RPMI8226 (cell line): Measurements from ENCODE around the gene GARS1.
"Not testable (repeated sequence)": the region's sequence is repeated elsewhere in the genome, so short reads cannot be mapped to it uniquely, and the experiment has no call there.

ENCODE experiments used
- DNase-seq: peaks from one replicate; pipeline ENCODE4 v3.0.0-alpha.2; 2015

Gene GARS1

DNA sequence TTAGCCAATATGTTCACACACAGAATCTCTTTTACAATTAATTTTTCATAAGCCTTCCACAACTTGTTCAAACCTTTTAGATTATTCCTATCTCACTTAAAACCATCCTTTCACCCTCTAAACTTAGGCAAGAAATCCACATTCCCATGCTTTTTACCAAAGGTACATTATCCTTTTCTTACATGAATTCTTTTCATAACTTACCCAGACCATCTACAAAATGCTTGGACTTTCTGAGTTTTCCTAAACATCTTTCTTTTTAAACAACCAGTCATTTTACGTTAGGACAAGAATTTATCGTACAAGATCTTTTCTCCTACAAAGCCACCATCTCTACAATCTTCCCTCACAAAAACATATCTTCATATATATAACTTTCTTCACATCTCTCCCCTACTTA, 18.8 kb upstream of the GARS1 start:
- no peak for DNase-seq

DNA sequence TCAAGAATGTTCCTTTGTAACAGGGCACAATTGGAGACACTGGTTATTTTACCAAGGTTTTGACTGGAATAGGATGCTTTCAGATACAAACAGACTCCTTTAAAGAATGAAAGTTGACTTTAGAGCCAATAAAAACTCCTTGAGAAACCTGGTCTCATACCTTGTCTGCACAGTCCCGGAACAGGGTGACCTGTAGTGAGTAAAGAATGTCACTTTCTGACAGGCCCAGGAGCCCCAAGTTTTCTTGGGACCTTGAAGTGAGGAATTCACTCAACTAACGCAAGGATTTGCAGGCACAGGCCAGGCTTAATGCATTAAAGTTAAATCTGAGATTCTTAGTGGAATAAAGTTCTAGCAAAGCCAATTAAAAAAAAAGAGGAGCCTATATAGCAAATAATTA, 11.5 kb upstream of the GARS1 start:
- DNase-seq = no peak

DNA sequence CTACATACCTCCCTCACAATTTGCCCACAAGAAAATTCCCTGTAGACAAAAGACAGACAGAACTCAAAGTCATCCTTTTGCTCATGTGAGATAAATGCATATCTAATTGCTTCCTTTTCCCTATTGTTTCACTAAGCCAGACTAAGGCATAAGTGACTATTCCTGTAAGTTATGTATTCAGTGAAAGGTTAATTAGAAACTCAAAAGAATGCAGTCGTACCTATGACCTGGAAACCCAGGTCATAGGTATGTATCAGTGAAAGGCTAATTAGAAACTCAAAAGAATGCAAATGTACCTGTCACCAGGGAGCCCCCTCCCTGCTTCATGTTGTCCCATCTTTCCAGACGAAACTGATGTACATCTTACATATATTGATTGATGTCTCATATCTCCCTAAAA, 10.3 kb upstream of the GARS1 start:
- no peak for DNase-seq

DNA sequence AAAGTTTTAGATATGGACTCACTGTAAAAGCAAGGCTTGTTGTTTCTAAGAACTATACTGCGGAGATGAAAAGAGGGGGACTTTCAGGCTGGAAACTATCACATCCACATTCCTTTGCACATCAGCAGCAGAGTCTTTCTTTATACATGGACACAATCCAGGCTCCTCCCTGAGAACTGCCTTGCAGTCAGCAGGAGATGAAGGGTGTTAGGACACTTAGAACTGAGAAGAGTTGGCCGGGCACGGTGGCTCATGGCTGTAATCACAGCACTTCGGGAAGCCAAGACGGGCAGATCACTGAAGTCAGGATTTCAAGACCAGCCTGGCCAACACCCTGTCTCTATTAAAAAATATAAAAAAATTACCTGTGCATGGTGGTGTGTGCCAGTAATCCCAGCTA, 9.7 kb upstream of the GARS1 start:
- DNase-seq = no peak

DNA sequence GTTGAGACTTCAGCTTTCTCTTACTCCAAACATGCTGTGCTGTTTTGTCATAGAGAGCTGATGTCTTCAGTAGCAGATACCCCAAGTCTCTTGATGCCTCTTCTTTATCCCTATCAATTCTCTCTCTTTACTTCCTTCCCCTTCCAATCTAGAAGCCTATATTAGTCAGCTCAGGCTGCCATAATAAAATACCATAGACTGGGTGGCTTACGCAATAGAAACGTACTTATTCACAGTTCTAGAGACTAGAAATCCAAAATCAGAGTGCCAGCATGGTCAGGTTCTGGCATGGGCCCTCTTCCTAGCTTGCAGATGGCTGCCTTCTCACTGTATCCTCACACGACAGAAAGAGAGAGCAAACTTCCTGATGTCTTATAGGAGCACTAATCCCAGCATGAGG, 9.0 kb upstream of the GARS1 start:
- DNase-seq = no peak

DNA sequence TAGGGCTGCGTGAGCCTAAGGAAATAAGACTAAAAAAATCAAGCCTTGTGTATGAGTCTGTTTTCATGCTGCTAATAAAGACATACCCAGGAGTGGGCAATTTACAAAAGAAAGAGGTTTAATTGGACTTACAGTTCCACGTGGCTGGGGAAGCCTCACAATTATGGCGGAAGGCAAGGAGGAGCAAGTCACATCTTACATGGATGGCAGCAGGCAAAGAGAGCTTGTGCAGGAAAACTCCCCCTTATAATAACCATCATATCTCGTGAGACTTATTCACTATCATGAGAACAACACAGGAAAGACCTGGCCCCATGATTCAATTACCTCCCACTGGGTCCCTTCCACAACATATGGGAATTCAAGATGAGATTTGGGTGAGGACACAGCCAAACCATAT, 7.1 kb upstream of the GARS1 start:
- not testable (repeated sequence) for DNase-seq

DNA sequence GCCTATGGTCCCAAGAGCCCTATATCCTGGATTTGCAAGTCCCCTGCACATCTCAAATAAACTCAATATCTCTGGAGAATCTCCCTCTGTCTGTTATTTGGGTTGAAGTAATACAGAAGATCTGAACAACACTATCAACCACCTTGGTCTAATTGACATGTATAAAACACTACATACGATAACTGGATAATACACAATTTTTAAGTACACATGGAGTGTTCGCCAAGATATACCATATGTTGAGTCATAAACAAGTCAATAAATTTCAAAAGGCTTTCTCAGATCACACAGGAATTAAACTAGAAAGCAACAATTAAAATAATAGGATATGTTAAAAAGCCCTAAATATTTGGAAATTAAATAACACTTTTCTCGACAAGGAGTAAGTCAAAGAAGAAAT, 5.6 kb upstream of the GARS1 start:
- DNase-seq = no peak

DNA sequence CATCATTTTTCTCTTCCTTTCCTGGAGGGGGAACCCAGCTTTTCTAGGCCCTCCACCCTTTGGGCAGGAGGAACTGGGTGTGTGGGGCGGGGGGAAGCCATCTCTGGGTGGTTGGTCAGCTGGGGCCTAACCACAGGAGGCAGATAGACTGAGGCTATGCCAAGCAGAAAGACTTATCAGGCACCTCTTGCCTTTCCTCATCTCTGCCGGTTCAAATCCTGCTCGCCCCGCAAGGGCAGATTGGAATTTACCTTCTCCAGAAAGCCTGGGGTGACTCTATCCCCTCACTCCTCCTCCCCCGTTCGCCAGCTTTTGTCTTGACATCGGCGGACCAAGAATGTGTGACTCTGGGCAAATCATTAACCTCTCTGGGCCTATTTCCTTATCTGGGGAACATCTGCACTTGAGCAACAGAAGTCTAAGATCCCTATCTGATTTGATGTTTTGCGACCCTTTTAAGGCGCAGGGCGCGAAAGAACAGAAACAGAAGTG, 584 bp upstream of the GARS1 start:
- DNase-seq = peak; percentile 70

DNA sequence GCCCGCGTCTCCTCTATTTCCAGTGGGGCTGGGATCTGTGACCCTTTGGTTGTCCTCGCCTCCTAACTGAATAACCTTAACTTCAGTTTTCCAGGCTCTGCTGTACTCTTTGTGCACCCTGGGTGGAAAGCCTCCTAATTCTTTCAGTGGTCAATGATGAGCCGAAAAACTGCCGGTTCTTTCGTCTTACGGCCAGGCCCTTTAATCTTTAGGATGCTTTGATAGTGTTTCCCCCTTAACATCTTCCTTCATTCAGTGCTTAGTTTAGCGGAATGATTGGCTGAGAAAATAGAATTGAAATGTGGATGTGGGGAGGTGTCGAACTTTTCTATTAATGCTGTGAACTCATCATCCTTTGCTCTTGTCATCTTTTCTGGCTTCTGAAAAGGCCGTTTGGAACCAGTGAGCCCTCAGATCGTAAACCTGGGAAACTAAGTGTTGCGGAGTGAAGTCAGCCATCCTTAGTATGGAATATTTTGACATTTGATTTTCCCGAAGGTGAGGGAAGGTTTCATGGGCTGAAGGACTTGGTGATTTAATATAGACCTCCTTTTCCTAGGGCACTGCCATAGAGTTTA, 847 bp downstream of the GARS1 start:
- DNase-seq = peak; percentile 31

DNA sequence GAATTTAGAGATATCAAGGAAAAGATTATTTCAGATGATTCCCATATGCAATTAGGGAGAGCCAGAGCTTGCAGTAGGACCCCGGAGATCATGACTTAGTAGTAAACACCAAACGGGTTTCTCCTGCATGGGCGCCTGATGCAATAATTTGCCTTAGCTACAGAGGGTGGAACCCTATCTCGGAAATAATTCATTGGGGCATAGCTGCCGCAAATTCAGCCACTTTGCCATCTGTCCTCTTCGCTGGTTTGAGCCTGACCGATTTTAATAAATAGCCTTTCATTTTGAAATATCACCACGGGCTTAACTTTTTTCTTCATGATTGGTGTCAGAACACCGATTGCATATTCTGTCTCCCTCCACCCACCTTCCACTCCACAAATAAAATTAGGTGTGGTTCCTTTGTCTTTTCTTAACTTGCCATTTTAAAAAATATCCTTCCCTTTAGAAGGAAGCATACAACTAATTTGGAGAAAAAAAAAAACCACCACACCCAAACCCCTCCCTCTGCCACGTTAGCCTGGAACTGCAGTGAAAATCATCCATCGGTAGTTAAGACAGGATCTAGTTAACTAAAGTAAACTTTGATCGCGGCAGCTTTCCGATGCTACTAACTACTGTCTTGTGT, 1.4 kb downstream of the GARS1 start:
- DNase-seq = peak; percentile 48

DNA sequence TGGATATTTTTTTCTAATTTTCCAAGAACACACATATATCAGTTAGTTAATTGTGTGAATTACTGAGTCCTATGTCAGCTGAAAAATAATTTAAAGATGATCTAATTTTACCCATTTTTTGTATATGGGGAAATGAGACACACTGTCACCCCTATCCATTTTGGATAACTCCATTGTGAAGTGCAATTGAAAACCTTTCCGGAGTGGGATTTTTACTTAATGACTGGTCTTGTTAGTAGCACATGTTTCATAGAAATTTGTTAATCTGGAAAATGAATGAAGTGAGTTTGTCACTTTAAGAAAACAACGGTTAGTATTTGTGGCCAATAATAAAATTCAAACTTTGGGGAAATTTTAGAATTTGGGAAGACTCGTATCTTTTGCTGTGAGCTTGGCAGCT, 2.0 kb downstream of the GARS1 start:
- no peak for DNase-seq

DNA sequence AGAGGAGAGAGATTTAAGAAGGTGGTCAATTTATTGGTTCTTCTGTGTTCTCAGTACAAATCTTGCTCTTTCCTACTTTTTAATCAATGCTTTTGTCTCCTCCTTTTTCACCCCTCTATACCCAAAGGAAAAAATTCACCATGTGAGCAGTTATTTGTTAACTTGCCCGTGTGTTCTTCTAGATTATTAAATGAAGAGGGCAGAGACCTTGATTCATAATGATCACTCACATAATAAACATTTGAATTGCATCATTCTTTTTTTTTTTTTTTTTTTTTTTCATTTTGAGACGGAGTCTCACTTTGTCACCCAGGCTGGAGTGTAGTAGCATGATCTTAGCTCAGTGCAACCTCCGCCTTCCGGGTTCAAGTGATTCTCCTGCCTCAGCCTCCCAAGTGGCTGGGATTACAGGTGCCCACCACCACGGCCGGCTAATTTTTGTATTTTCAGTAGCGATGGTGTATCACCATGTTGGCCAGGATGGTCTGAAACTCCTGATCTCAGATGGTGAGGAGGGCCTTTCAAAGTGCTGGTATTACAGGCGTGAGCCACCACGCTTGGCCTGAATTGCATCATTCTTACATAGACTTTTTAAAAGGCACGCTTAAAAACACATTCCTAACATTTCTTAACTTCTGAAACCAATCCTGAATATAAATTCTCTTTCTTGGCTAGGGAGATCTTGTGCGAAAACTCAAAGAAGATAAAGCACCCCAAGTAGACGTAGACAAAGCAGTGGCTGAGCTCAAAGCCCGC, 3.6 kb downstream of the GARS1 start:
- DNase-seq = no peak

DNA sequence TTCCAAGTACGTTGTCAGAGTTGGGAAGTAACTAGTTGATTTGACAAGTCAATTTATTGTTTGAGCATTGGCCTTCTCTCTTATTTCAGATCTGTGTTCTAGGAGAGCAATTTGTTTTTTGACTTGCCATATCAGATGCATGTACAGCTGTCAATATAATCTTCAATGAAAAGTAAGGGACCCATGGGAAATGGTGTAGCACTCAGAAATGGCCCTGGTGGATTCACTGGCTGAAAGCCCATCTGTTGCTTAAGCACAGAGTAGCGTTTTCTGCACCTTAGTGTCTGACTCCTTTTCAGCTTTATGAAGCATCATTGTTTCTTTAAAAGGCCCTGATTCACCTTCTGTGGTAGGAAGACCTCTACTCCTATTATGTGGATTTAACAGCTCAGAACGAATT, 10.2 kb downstream of the GARS1 start:
- DNase-seq = no peak

DNA sequence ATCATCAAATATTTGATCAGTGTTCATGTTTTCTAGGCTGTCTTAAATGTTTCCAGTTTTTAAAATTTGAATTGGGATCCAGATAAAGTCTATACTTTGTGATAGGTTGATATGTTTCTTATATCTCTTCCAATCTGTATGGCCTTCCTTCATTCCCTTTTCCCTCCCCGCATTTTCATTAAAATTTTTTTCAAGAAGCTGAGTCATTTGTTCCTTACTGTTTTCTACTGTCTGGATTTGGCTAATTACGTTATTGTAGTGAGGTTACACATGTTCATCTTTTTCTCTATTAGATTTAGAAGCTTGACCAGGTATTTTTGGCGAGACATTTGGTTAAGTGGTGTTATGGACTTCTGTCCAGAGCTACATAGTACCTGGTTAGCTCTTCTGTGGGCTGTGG, 11.2 kb downstream of the GARS1 start:
- no peak for DNase-seq

DNA sequence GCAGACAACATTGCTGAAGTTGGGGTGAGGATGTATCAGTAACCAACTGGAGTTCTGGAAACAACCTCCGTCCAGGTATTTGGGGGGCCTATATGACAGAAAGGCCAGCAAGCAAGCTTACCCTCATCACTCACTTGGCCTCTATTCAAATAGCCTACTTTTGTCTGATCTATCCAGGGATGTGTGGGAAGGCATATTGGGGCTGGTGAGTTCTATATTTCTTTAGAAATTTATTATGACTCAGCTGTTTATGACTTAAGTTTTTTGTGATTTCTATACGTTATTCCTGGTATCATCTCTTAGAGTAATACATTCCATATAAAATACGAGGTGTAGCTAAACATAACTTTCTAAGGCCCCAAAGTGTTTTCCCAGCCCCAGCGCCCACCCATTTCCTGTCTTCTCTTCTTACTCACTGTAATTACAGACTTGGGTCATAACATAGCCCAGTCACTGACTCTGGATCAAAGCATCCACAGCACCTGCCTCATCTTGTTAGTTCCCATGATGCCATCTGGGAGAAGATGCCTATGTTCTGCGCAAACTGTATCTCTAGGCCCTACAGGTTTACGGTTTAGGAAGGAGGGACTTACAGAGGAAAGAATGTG, 18.1 kb downstream of the GARS1 start:
- DNase-seq = no peak

DNA sequence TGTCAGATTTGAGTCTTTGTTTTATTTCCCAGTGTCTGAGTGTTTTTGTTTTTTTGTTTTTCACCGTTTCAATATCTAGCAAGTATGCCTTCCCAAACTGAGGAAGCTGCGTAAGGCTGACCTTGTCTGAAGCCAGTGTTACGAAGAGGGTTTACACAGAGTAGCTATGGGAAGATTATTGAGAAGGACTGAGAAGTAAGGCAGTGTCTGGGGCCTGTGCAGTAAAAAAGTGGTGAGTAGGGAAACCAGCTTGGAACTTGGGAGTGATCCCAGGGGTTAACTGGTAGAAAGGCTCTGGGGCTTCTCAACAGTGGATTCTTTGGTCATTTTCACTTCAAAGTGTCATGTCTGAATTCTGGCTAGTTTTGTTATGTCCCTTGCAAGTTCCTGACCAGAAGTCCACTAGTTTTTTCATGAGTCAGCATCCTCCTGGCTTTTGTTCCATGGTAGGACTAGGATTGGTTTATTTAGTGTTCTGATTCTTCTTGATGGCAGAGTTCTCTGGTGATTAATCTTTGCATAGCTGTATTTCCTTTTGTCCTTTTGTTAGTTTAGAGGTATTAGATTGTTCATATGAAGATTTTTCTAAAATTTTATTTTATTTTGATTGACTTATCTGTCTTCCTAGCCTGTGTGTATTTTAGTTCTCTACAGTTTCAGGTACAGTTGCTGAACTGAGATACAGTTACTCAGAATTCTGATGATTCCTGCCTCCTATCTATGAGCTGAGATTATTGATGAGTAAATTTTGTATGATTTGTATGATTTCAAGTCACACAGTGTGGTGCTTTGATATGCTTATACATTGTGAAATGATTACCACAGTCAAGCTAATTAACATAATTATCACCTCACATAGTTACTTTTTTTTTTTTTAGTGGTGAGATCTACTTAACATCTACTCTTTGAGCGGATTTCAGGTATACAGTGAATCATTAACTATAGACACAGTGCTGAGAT, 19.0 kb downstream of the GARS1 start:
- DNase-seq = no peak

DNA sequence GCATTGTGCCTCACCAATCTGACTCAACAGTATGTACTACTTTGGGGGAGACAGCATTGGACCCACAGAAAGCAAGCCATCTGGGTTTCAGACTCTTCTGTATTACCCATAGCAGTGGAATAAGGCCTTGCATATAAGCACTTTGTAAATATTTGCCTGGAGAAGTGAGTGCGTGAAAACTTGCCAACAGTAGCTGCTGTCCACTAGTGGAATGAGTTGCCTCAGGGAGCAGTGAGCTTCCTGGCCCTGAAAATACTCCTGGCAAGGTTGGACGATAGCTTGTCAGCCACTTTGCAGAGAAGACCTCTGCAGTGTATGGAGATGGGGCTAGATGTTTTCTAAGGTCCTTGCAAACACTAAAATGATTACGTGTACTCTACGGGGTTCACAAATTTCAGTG, 21.6 kb downstream of the GARS1 start:
- DNase-seq = no peak

DNA sequence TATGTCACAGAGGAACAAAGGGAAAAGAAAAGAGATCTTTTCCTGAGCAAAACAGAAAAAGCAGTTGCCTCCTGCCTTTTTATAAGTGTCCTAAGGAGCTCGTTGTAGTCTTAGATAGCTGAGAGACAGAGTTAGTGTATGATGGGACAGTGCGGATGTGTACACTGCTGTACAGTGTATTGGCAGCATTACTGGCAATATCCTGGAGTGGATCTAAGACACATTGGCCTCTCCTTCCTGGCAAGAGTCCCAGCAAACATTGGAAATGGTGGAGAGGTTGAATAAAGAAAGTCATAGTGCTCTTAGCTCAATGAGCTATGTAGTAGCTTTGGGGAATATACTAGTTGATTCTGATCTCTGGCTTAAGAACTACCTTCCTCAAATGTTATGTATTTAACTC, 22.7 kb downstream of the GARS1 start:
- no peak for DNase-seq

DNA sequence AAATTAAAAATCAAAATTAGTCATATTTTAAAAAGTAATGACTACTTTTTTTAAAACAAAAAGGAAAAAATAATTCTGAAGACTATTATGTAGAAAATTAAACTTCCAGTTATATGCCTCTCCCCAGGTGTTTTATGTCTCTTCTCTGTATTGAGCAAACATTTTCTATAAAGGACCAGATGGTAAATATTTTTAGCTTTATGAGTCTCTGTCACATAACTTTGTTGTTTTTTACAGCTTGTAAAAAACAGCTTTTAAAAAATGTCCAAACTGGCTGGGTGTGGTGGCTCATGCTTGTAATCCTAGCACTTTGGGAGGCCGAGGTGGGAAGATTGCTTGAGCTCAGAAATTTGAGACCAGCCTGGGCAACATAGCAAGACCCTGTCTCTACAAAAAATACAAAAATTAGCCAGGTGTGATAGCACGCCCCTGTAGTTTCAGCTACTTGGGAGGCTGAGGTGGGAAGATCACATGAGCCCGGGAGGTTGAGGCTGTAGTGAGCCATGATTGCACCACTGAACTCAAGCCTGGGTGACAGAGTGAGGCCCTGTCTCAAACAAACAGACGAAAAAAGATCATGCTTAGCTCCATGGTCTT, 23.5 kb downstream of the GARS1 start:
- DNase-seq = no peak

DNA sequence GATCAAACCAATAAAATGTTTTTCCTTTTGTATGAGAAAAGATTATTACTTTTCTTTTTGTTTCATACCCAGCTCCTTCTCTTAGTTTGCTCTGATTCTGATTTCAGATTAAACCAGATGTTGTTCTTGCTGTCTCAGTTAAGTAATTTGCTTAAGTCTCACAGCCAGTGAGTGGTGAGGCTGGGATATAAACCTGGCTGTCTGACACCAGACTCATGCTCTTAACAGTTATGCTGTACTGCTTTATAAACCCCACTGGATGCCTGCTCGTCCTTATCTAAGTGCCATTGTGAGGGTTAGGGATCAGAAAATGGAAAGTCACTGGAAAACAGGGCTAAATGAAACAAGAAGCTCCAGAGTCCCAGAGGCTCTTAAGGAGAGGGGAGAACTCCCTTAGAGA, 24.3 kb downstream of the GARS1 start:
- no peak for DNase-seq

DNA sequence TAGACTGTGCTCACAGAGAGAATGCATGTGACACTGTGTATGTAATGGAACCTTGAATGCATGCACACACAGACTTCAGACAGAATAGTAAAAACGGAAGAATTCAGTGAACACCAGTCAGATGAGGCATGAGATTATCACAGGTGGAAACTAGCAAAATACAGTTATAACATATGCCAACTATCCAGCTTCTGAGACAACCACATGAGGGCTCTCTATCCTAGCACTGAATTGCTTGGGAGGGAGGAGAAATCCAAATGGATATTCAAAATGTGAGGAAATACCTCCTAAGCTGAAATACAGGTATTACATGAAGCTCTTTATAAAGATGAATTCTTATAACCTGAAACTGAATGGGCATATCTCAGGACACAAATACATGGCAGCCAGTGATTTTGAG, 30.6 kb downstream of the GARS1 start:
- DNase-seq = no peak

DNA sequence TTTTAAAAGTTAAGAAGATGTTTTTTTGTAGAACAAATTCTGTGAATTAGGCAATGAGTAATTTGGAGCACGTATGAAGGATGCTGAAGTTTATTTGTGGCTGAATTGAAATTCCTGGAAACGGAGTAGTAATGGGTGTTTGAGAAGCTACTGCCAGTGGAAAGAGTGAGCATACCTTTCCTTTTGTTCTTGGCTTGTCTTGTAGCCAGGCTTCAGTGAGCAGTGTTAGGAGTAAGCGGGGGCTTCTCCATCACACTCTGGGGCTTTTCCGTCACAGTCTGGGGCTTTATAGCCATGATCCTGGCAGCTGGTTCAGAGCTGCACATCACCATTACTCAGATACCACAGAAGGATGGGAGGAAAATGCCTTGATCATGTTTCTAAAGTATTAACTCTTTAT, 32.3 kb downstream of the GARS1 start:
- no peak for DNase-seq
